Neural cell (in vitro differentiated cells): ENCODE results near the gene FAM83F.

Experiments
- CTCF ChIP-seq: fragments of 450-650 bp; IDR thresholded peaks from 2 replicates; pipeline ENCODE4 v1.5.1; 2014; ENCODE audit warnings: antibody characterized with exemption, mild to moderate bottlenecking, moderate library complexity; ENCODE audit not compliant: poor library complexity, severe bottlenecking
- EP300 ChIP-seq: fragments of 450-650 bp; conservative IDR thresholded peaks from 2 replicates; pipeline ENCODE4 v1.6.1; 2014; ENCODE audit warnings: antibody characterized with exemption, mild to moderate bottlenecking, moderate library complexity; ENCODE audit not compliant: poor library complexity, severe bottlenecking
- EZH2 ChIP-seq: fragments of 200-600, 300-800 bp; shearing (Covaris generic), sonication (generic); IDR thresholded peaks from 2 replicates; pipeline ENCODE4 v1.6.1; 2014; ENCODE audit warnings: antibody characterized with exemption, low read length, borderline replicate concordance, mild to moderate bottlenecking; ENCODE audit not compliant: insufficient read depth, poor library complexity, severe bottlenecking
- POLR2AphosphoS5 ChIP-seq: IDR thresholded peaks from 2 replicates; pipeline ENCODE4 v1.6.1; 2012
- RAD21 ChIP-seq: fragments of 450-650 bp; conservative IDR thresholded peaks from 2 replicates; pipeline ENCODE4 v1.6.1; 2014; ENCODE audit warnings: antibody characterized with exemption, mild to moderate bottlenecking, moderate library complexity
- REST ChIP-seq: IDR thresholded peaks from 2 replicates; pipeline ENCODE4 v1.6.1; 2012; ENCODE audit warnings: borderline replicate concordance
- SMC3 ChIP-seq: fragments of 450-650 bp; conservative IDR thresholded peaks from 2 replicates; pipeline ENCODE4 v1.6.1; 2014; ENCODE audit warnings: antibody characterized with exemption, mild to moderate bottlenecking, moderate library complexity; ENCODE audit not compliant: poor library complexity
- TAF1 ChIP-seq: IDR thresholded peaks from 2 replicates; pipeline ENCODE4 v1.6.1; 2012; ENCODE audit warnings: low read depth

DNA sequence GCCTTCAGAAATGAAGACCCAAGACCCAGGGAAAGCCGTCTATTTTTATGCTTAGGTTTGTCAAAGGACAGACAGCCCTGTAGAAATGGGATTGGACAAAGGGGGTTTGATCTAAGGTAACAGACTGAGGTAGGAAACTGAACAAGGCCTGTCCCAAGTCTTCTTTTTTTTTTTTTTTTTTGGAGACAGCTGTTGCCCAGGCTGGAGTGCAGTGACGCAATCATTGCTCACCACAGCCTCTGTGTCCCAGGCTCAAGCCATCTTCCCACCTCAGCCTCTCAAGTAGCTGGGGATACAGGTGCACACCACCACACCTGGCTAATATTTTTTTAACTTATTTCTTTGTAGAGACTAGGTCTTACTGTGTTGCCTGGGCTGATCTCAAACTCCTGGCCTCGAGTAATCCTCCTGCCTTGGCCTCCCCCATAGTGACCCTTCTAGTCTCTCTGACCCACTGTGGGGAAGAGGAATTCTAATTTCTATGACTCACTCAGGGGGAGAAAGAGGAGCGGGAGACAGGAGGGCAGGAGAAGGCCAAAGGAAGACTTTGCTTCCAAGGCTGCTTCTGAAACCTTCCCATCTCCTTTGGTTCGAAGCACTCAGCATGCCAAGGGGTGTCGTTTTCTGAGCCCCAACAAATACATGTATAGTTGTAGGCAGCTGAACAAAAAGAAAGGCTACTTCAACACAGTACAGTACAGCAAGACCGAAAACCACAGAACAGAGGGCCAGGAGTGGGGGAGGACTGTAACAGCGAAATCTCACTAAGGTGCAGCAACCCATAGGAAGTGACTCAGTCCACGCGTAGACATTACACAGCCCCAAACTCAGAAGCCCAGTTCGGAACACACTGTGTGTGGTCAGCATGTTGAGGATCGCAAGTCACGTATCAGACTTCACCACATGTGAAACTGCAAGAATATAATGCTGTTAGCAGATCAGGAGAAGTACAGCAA is 33.7 kb upstream of the FAM83F start:
- no peak for TF ChIP-seq EZH2
- TF ChIP-seq CTCF: no peak
- TF ChIP-seq RAD21: no peak
- TF ChIP-seq SMC3: no peak
- TF ChIP-seq EP300: no peak
- TF ChIP-seq POLR2AphosphoS5: no peak
- no peak for TF ChIP-seq REST
- no peak for TF ChIP-seq TAF1
